T-helper 1 cell treated with Interleukin-12 subunit alpha and Interleukin-12 subunit beta and Interleukin-4 antibody, amounts not matched to agents 30 ng/mL and 1 ng/mL, for 36 hours (primary cell): ENCODE results near the gene RINT1. TPM values are rescaled to one million over a fixed set of nuclear protein-coding genes. Genes with fewer than 3 reads are reported as not detected.
"Not testable (repeated sequence)": the region's sequence is repeated elsewhere in the genome, so short reads cannot be mapped to it uniquely, and the experiment has no call there.

Experiments used
- intact Hi-C: fragments of 100-400 bp; cut with micrococcal nuclease; formaldehyde crosslinking; loops from one replicate; pipeline ENCODE4 v1.15.1; 2024
- total RNA-seq: library from RNA; stranded (reverse); gene quantifications from 2 replicates; pipeline ENCODE4 v1.2.3, GENCODE V29; 2022

Gene RINT1
- 24.0 and 25.6 TPM in 2 replicates for total RNA-seq

DNA sequence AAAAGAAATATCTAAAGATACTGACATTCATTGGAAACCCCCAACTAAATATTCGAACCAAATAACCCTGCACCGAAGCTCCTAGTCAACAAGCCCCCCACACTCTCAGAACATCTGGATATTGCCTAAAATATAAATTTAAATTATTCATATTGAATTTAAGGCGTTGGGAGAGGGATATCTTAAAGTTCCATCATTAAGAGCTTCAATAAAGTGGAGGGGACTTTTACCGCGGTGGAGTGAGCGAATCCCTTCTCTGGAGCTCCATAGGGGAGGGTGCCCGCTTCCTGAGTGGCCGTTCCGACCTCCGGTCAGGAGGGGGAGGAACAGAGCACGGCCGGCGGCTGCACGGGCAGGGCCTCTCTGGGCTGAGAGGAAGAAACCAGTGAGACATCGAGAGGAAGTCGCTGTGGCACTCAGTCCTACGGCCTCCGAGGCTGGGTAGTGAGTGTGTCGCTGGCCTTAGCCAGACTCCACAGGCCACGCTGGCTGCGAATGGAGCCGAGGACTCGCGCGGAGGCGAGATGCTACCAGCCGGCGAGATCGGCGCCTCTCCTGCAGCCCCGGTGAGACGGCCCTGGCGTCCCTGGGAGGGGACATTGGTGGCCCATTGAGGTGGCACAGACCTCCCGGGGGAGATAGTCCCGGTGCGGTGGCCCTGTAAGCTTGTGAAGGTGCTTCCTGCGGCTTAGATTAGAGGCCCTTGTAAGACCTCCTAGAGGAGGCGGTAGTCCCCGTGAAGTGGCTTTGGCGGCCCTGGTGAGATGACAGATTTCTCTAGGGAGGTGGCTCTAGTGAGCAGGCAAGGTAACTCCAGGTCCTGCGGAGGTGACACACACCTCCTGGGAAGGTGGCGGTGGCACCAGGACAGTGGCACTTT lies at the start of gene RINT1:
RINT1 (plus strand) TSS at position 410 of the 880 bp plus-strand sequence; CDS start at position 525, 115 bp downstream.
- intact Hi-C loops, result loop anchor here (1.0 to 5.0 kb wide), 19 partner anchors 10 to 1324 kb away; partner anchors contain the start of genes ATXN7L1, KMT2E, NAMPT and ORC5

DNA sequence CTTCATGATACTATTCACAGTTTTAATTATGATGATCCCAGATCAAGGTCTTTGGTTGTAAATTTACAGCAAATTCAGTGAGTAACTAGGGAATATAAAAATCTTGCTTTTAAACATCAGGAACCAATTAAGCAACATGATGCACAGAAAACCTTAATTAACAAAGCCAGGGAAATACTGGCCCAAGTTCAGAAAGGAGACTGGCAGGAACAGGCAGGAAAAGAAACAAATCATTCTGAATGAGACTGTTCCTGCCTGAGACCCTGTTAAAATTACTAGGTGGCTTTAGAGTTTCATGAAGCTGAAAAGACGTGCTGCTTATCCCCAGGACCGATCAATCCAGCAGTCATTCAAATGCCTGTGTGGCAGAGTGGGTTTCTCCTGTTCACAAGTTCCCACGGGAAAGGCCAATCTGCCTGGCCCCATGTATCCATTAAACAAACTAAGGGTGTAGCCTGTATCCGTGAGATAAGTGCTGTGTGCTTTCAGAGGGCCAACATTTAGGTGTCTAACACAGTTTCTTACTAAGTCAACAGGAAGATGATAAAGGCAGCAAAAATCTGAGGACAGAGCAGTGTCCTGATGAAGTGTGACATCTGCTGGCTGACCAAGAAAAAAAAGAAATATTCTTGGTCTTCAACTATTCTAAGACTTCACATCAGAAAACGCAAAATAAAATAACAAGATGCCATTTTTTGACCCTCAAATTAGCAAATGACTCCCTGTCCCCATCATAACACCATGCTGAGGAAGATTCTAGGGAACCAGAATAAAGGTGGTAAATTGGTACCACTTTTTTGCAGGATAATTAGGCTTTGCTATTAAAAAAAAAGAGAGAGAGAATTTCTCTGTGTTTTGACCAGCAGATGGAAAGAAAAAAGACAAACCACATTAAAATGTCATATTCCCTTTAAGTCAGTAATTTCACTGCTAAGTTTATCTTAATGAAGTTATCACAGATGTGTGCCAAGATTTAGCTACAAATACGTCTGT lies 44.1 kb upstream of the RINT1 start:
- intact Hi-C loops, result loop anchor here (1.0 to 5.0 kb wide), 5 partner anchors 58 to 565 kb away; no protein-coding TSS in a partner anchor

DNA sequence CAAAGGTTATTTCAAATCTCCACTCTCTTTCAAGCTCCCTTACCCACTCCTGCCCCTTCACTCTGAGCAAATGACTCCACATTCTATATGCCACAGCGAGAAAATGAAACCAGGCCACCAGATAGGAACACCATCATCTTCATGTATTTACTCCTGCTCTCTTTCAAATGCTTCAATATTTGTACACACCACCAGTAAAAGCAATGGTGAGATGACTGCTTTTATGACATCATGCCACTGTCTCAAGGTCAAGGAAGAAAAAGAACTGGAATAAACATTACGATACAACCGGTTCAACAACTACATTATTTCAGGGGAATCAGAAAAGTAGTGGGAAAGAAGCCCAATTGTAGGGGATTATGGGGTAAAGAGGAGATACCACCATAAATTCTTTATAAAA lies 42.6 kb upstream of the RINT1 start:
- intact Hi-C loops, result loop anchor here (5.0 kb wide), 1 partner anchor 92 kb away; no protein-coding TSS in a partner anchor

DNA sequence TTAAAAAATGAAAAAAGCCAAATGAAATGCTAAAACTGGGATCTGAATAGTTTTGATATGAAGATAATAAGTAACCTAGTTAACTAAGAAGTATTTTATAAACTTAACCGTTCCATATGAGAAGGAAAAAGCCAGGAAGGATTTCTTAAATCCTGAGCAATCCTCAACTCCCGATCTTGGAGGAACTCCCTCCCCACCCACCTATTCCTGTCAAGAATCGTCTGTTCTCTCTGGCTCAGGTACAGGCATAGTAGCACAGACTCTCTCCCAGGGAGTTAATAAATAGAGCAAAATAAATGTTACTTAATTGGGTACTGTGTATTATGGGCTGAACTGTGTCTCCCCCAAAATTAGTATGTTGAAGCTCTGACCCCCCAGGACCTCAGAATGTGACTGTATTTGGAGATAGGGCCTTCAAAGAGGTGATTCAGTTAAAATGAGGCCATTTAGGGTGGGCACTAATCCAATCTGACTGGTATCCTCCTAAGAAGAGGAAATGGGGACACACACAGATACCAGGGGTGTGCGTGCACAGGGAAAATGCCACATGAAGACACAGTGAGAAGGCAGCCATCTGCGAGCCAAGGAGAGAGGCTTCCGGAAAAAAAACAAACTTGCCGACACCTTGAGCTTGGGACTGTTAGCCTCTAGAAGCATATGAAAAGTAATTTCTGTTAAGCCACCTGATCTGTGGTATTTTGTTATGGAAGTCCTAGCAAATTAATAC lies 38.6 kb upstream of the RINT1 start:
- intact Hi-C loops, result no loop called here

DNA sequence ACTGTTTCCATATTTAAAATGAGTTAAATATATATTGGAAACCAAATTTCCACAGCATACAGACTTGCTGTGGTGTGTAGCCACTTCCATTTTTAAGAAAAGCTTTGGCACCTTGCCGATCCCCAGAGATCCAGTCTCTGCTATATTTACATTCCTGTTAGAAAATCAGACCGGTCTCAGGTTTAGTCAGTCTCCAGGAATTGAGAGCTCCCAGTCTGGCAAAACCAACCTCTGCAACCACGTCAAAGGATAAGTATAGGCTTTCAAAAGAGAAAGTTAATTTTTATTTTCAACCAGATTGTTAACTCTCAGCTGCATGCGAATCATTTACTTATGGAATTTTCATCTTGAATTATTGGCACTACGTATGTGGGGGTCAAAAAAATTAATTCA lies 38.1 kb upstream of the RINT1 start:
- intact Hi-C loops, result no loop called here

DNA sequence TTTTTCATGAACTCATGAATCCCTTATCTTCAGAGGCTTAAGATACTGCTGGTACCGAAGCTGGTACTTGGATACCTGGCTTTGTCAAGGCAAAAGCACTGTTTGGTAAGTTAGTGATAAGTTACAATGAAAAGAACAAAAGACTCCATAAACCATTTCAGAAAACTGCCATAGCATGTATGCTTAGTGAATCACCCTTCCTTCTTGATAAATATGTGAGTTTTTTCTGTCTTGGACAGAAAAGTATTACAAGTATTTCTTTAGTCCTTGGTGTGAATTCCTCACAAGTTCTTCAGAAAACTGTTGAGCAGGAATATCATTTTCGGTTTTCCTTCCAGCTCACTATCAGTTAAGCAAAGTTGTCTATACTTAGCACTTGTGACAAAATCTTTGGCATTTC lies 35.5 kb upstream of the RINT1 start:
- intact Hi-C loops, result no loop called here

DNA sequence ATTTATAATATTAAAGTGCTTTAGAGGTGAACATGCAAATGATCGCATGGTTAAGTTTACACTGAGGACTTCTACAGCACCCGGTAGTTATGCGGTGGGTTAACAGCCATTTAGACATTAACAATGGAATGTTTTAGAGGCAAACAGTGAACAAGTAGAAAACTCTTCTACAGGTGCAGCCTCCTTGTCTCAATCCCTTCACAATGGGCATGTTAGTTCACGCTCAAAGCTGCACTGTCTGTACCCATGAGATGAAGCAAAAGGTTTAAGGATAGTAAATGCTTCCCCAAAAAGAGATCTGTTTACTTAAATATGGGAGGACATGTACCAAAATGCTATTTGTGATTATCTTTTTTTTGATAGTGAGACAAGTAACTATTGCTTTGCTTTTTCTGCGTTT lies 35.0 kb upstream of the RINT1 start:
- intact Hi-C loops, result no loop called here

DNA sequence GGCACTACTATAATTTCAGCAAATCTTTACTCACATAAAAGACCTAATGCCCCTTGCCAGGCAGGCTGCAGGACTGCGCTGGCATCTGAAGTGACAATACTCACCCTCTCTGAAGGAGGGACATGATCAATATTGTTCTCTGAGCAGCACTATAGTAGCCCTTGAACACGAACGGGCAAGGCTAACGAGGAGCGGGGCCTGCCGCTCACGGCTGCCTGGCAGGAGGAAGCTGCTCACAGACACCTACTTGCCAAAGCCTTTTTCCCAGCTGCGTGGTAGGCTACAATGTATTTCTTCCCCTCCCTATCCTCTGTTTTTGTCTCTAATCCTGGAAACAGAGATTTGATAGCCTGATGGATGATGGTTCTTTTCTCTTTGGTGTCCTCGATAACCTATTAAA lies 29.8 kb upstream of the RINT1 start:
- intact Hi-C loops, result no loop called here

DNA sequence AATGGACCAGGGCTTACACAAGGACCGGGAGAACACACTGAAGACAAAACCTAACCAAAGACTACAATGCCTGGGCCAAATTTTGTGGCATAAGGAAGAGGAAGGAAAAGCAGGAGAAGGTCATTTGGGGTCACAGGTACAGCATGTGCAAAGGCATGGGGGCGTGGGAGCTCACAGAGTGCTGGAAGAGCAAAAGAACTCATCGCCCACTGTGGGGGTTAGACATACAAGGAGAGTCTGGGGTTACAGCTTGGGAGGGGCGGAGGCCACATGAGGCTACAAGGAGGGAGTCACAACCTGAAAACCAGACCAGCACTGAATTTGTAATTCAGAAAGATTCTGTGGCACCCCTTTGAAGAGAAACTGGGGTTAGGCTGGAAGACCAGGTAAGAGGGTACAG lies 19.6 kb upstream of the RINT1 start:
- intact Hi-C loops, result no loop called here

DNA sequence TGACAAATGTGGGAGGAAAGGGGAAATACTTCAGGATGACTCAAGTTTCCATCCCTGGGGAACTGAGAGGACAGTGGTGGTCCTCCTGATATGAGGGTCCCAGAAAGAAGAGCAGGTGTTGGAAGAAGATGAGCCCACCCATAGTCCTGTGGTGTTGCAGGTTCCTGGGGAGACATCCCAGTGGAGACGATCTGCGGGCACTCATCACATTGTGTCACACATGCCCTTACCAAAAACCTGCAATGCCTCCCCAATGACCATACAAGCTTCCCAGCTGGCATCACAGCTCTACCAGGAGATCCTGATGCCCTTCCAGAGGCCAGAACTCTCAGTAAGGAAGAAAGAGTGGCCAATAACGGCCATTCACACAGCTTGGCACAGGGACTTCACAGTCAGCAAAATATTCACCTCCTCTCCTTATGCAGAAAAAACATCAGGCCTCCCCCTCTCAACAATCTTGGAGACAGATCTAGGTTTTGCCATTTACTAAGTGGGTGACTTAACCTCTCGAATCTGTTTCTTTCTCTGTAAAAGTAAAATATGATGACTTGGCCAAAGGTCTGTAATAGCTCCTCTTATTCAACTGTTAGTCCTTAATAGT lies 19.0 kb upstream of the RINT1 start:
- intact Hi-C loops, result no loop called here

DNA sequence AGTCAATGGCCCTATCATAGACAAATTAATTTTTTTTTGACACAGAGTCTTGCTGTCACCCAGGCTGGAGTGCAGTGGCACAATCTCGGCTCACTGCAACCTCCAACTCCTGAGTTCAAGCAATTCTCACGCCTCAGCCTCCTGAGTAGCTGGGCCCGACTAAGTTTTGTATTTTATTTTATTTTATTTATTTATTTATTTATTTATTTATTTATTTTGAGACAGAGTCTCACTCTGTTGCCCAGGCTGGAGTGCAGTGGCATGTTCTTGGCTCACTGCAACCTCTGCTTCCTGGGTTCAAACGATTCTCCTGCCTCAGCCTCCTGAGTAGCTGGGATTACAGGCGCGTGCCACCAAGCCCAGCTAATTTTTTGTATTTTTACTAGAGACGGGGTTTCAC lies 16.4 kb upstream of the RINT1 start:
- intact Hi-C loops, result not testable (repeated sequence)

DNA sequence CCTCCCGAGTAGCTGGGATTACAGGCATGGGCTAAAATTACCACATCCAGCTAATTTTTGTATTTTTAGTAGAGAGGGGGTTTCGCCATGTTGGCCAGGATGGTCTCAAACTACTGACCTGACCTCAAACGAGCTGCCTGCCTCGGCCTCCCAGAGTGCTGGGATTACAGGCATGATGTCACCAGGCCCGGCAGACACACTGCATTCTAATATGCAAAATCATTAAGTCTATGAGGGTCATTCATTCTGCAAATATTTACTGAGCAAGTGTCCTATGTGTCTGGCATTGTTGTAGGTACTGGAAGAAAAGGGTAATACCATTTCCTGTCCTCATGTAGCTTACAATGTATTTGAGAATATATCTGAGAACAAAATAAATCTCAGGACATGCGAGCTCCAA lies 12.6 kb upstream of the RINT1 start:
- intact Hi-C loops, result no loop called here

DNA sequence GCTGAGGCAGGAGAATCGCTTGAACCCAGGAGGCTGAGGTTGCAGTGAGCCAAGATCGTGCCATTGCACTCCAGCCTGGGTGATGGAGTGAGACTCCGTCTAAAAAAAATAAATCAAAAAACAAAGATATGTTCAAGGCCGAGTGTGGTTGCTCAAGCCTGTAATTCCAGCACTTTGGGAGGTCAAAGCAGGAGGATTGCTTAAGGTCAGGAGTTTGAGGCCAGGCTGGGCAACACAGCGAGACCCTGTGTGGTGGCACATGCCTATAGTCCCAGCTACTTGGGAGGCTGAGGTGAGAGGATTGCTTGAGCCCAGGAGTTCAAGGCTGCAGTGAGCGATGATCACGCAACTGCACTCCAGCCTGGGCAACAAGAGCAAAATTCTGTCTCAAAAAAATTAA lies 11.4 kb upstream of the RINT1 start:
- intact Hi-C loops, result not testable (repeated sequence)

DNA sequence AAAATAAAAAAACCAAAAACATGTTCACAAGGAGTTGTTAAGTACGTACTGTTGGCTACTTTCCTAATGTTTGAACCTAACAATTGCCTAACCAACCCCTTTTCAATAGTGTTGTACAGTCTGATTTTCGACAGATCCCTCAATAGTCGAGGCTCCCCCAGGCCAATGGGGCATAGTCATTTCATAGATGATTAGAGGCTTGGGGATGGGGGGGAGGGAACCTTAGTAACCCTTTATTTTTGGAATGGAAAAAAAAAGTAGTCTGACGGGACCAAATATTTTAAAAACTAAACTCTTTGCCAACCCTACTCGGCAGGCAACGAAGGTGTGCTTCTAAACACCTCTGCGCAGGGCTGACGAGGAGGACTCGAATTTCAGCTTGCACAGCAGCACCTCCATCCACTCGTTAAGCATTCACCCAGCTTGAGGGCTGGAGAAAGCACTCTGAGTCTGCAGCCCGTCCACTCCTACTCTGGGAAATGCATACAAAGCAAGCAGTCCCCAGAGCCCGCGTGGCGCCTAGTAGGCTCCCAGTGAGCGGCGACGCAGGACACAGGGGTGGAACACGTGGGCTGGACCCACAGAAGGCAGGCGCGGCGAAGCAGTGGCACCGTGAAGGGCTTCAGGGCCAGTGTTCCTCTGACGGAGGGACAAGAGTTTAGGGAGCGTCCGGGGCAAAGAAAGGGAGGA lies 10.8 kb upstream of the RINT1 start:
- intact Hi-C loops, result no loop called here

DNA sequence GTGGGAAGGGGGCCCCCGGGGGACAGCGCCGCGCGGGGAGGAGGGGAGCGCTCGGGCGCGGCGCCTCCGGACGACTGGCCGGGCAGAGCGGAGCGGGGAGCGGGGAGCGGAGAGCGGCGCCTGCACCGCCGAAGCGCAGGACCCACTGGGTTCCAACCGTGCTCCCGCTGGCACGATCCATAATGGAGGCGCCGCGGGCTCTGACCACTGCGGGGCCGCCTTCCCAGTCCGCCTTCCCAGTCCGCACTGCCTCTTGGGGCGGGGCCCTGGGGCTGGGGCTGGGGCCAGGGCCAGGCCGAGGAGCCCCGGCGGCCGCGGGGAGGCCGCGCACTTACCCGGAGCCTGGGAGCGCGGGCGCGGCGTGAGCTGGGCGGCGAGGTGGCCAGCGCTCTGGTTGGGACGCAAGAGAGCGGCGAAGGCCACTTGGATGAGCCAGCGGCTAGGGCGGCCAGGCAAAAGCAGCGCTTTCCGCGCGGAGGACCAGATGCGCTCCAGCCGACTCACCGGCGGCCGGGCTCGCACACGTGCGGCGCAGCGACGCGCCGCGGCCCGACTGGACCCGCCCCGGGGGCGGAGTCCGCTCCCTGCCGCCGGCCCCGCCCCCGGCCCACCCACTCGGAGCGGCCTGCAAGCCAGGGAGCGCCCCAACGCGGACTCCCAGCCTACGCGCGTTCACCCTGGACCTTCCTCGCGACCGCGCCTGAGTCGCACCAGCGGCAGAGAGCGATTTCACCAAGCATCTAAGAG lies 10.1 kb upstream of the RINT1 start, which contains the start of gene PUS7:
PUS7 (minus strand) TSS at position 555 of the 747 bp plus-strand sequence. CDS start 13,759 bp downstream, outside the sequence.
- intact Hi-C loops, result loop anchor here (1.0 to 2.0 kb wide), 6 partner anchors 10 to 763 kb away; partner anchors contain the start of genes ATXN7L1, KMT2E, NAMPT and RINT1

DNA sequence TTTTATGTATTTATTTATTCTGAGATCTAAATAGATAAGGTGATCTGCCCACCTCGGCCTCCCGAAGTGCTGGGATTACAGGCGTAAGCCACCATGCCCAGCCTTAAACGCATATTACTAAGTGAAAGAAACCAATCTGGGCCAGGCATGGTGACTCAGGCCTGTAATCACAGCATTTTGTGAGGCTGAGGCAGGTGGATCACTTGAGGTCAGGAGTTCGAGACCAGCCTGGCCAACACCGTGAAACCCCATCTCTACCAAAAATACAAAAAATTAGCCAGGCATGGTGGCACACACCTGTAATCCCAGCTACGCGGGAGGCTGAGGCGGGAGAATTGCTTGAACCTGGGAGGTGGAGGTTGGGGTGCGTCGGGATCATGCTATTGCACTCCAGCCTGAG lies 7.6 kb upstream of the RINT1 start:
- intact Hi-C loops, result not testable (repeated sequence)

DNA sequence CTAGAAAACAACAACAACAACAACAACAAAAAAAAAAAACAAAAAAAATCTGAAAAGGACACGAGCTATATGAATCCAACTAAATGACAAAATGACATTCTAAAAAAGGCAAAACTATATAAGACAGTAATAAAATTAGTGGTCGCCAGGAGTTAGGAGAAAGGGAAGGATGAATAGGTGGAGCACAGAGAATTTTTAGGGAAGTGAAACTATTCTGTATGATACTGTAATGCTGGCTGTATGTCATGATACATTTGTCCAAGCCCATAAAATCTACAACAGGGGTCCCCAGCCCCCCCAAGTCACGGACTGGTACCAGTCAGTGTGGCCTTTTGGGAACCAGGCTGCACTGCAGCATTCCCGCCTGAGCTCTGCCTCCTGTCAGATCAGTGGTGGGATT lies 7.2 kb upstream of the RINT1 start:
- intact Hi-C loops, result no loop called here

DNA sequence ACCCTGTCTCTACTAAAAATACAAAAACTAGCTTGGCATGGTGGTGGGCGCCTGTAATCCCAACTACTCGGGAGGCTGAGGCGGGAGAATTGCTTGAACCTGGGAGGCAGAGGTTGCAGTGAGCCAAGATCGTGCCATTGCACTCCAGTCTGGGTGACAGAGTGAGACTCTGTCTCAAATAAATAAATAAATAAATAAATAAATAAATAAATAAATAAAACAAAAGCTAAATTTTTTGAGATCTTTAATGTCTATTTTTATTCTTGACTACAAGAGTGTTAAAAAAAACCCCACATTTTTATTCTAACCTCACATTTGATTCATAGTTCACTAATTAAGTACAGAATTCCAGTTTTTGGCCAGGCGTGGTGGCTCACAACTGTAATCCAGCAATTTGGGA lies 4.3 kb upstream of the RINT1 start:
- intact Hi-C loops, result not testable (repeated sequence)

DNA sequence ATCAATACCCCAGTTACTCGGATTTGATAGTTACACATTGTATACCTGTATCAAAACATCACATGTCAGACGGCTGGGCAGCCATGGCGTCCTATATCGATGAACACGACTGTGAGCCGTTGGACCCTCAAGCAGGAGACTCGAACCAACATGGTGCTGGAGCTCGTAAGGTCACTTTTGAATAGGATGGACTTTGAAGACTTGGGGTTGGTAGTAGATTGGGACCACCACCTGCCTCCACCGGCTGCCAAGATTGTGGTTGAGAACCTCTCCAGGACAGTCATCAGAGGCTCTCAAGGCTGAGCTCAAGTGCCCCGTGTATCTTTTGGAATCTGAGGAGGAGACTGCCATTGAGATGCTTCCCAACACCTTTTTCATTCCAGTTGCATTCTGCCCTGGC lies 1.9 kb upstream of the RINT1 start:
- intact Hi-C loops, result loop anchor here (2.0 to 5.0 kb wide), 6 partner anchors 162 to 817 kb away; no protein-coding TSS in a partner anchor
